ENCODE data around the gene SLC7A11.

SLC7A11 gene

DNA sequence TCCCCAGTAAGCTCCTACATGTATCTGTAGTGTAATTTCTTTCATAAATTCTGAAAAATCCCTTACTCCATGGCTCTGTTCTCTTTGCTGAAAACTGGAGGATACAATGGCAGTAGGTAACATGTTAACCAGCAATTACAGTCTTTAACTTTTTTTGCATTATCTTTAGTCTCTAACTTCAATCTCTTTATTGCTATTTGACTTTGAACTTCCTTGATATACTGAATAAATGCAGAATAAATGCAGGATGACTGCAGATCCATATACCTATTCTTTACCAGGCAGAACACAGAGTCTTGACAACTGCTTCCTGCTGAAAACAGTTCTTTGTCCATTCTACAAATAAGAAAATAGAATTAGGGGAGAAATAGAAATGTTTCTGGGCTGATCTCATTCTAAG is 101.3 kb downstream of the SLC7A11 start:
- no peak for DNase-seq

DNA sequence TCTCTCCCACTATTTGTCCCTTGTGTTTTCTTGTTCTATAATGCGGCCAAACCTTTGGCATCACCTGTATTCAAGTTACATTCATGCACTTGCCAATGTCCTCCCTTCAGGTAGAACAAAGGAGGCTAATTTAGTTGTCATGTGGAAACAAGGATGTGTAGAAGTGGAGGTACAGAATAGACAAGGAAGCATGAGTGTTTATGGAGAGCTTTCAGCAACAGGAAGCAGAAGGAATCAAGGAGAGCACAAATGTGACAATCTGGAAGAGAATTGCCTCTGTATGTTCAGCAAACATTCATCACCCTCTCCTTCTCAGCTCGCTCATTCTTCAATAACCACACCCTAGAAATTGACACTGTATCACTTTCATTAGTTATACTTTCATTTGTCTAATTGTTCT is 103.4 kb downstream of the SLC7A11 start:
- DNase-seq, result no peak

- DNase-seq, result no peak
These were observed 106.5 kb downstream of the SLC7A11 start for GRCh38 chr4:138135610-138136009.

DNA sequence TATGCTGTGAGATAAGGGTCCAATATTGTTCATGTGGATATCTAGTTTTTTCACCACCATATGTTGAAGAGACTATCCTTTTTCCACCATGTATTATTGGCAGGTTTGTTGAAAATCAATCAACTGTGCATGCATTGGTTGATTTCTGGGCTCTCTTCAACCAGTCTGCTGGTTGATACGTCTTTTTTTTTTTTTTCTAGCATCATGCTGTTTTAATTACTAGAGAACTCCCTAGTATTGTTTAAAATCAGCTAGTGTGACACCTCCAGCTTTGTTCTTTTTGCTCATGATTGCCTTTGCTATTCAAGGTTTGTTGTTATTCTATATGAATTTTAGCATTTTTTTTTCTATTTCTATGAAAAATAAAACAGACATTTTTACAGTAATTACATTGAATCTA is 123.9 kb downstream of the SLC7A11 start:
- no peak for DNase-seq

DNA sequence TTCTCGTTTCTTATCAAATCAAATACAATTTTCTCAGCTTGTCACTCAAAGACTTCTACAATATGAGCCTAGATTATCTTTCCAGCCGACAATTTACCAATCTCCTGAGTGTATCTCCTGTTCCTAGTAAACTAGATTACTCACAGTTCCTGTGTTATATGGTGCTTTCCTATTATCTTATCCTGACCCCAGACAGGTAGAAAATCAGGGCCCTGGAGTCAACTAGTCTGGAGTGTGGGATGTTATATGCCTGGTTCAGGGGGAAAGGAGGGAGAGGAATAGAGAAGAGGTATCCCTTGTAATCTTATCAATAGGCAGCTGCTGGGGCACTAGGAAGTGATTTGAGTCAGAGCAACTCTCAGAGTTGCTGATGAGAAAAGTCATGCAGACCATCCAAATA is 127.1 kb downstream of the SLC7A11 start:
- no peak for DNase-seq

DNA sequence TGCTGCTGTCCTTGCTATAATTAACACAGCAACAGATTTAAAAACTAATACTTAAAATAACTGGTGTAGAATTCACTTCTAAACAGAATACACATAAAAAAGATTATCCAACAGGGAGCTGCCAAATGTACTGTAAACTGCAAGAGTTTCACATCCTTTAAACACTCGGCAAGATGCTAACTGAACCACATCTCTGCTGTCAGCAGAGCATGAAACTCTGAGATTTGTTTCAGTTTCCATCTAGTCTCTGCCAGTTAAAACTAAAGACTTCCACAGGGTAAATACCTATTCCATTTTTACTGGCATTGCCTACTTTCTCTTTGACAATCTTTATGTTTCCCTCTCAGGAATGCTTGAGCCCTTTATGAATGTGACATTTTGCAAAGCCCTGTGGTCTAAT is 127.7 kb downstream of the SLC7A11 start:
- DNase-seq, result no peak

Data from activated CD4-positive, alpha-beta T cell treated with anti-CD3 and anti-CD28 coated beads, Interleukin-2, amount 50 U/mL, for 4 hours (primary cell).